GM10266 (cell line): ENCODE results near the gene NYNRIN.
A peak's percentile ranks its signal among the peaks of the same experiment; 100 is the strongest.
"Not testable (repeated sequence)": the region's sequence is repeated elsewhere in the genome, so short reads cannot be mapped to it uniquely, and the experiment has no call there.

Experiments used
- DNase-seq: peaks from one replicate; pipeline ENCODE4 v3.0.0; 2012; ENCODE audit errors: extremely low spot score
- CTCF ChIP-seq: IDR thresholded peaks from 2 replicates; pipeline ENCODE4 v1.5.1; 2012; ENCODE audit warnings: mild to moderate bottlenecking, low read depth; ENCODE audit not compliant: control insufficient read depth, insufficient read depth; ENCODE audit errors: missing control alignments

Gene NYNRIN

DNA sequence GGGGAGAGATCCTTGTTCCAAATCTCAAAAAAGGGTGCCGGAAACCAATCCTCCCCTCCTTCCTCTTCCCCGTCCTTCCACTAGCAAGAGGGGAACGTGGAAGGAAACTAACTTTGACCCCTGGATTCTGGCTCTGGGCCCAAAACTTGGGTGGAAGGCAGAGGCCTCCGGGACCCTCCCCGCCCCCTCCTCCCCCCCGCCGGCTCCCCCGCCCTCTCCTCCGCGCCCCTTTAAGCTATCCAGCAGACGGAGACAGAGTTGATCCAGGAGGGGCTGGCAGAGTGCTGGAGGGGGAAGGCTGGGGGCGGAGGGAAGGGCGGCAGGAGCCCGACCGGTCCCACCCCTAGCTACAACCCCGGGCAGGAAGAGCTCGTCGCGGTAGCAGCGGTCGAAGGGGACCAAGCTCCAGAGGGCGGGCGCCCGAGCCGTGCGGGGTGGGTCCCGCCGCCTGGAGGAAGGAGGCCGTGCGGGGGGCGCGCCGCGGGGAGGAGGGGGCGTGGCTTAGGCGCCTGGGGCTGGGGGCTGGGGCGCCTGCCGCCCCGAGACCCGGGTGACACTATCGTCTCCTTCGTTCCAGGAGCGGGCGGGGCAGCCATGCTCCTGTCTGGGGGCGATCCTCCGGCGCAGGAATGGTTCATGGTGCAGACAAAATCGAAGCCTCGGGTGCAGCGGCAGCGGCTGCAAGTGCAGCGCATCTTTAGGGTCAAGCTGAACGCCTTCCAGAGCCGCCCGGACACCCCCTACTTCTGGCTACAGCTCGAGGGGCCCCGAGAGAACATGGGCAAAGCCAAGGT, at the start of gene NYNRIN:
Gene NYNRIN, plus strand, starts transcription at position 351 of the 794 bp plus-strand sequence. Its CDS starts 244 bp downstream, at position 595.
- no peak for TF ChIP-seq CTCF
- DNase-seq: peak; percentile 39

- no peak for DNase-seq
- TF ChIP-seq CTCF: no peak
These were observed 49.1 kb upstream of the NYNRIN start for GRCh38 chr14:24349742-24350141.

DNA sequence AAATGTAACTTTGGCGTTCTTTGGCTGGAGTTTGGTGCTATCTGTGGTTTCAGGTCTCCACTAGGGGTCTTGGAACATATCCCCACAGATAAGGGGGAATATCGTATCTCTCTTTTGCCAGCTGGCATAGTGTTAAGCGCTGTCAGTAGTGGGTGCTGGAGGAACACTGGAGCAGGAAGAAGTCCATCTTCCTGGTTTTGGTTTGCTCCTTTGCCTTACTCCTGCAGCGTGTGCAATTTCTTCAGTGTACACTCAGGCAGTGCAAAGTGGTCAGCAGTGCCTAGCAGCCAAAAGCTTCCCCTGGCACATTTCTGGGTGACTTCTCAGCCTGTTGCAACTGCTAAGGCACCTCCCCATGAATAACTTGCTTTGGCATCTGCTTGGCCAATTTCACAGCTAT, 47.3 kb upstream of the NYNRIN start:
- TF ChIP-seq CTCF: no peak
- DNase-seq: no peak

- DNase-seq: no peak
- no peak for TF ChIP-seq CTCF
These were observed 45.0 kb upstream of the NYNRIN start for GRCh38 chr14:24353559-24354481.

- DNase-seq: not testable (repeated sequence)
These were observed 44.3 kb upstream of the NYNRIN start for GRCh38 chr14:24354482-24354825.

- no peak for DNase-seq
- no peak for TF ChIP-seq CTCF
These were observed 43.8 kb upstream of the NYNRIN start for GRCh38 chr14:24355009-24355408.

DNA sequence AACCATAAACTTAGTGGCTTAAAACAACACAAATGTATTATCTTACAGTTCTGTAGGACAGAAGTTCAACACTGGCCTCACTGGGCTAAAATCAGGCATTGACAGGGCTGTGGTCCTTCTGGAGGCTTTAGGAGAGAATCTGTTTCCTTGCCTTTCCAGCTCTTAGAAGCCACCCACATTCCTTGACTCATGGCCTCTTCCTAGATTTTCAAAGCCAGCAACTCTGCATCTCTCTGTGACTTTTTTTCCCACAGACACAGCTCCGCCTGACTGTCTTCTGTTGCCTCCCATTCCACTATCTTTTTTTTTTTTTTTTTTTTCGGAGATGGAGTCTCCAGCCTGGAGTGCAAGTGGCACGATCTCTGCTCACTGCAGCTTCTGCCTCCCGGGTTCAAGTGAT, 42.6 kb upstream of the NYNRIN start:
- no peak for TF ChIP-seq CTCF
- no peak for DNase-seq
